HG02840 (cell line): ENCODE results near the gene BBS9.
A peak's percentile ranks its signal among the peaks of the same experiment; 100 is the strongest.
"Not testable (repeated sequence)": the region's sequence is repeated elsewhere in the genome, so short reads cannot be mapped to it uniquely, and the experiment has no call there.

Experiments
- ATAC-seq: cut with Tn5 transposase; IDR thresholded peaks from one replicate; pipeline ENCODE4 v1.9.1; 2021; ENCODE audit warnings: mild to moderate bottlenecking, moderate library complexity, moderate number of reproducible peaks; ENCODE audit not compliant: unreplicated experiment, low FRiP score

BBS9 gene

DNA sequence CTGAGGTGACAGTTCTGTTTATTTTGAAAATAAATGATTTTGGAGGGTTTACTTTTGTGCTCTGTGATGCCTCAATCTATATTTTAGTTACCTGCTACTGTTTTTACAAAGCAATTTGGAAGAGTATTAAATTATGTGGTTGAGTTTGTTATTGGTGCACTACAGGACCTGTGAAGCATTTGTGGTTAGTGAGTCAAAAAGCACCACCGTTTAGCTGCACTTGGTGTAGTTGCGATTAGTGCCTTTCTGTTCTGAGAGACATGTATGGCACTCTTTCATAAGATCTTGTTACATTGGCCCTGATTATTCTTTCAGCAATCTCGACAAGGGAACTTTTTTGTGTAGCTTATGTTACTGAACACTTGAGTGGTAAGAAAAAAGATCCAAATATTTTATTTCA is 132.2 kb downstream of the BBS9 start:
- no peak for ATAC-seq

DNA sequence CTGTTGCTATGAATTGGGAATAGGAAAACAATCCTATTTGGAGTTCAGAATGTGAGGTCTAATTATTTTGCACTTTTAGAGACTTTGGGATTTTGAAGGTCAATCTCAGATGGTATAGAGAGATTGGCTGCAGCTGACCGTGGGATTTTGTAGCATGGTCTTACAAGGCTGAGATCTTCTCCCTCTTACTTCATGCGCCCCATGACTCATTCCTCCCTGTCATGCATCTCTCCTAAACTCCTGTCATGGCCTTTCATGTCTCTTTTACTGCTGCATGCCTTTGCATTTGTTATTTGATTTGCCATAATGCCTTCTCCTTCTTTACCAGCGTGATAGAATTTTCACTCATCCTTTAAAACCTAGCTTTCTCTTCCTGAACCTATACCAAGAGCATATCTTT is 133.1 kb downstream of the BBS9 start:
- no peak for ATAC-seq

DNA sequence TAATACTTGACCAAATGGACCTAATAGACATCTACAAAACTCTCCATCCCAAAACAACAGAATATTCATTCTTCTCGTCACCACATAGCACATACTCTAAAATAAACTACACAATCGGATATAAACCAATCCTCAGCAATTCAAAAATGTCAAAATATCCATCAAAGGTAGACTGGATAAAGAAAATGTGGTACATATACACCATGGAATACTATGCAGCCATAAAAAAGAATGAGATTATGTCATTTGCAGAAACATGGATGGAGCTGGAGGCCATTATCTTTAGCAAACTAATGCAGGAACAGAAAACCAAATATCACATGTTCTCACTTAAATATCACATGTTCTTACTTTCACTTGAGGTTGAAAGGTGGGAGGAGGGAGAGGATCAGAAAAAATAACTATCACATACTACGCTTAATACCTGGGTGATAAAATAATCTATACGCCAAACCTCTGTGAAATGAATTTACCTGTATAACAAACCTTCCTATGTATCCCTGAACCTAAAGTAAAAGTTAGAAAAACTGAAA is 142.5 kb downstream of the BBS9 start:
- not testable (repeated sequence) for ATAC-seq

GRCh38 chr7:33273356-33273755 is 144.0 kb downstream of the BBS9 start:
- no peak for ATAC-seq

GRCh38 chr7:33276325-33276724 is 147.0 kb downstream of the BBS9 start:
- no peak for ATAC-seq

DNA sequence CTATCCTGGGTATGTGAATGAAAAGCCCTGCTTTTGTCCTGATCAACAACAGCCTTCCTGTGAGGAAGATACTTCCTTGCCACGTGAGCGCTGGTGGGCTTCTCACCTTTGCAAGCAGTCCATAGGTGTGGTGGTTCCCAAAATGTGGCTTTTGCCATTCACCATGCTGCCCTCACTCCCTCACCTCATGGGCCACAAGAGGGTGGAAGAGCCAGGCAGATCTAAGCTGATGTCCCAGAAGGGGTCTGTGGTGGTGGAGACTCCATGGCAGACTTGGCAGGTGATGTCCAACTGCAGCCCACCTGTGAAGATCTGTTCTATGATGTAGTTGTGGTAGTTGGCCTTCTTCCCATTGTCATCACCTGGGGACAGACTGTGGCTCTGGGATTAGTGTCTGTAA is 147.4 kb downstream of the BBS9 start:
- no peak for ATAC-seq

- no peak for ATAC-seq
Observed at GRCh38 chr7:33278095-33278494, 148.7 kb downstream of the BBS9 start.

GRCh38 chr7:33286501-33286900 is 157.1 kb downstream of the BBS9 start:
- ATAC-seq = no peak

DNA sequence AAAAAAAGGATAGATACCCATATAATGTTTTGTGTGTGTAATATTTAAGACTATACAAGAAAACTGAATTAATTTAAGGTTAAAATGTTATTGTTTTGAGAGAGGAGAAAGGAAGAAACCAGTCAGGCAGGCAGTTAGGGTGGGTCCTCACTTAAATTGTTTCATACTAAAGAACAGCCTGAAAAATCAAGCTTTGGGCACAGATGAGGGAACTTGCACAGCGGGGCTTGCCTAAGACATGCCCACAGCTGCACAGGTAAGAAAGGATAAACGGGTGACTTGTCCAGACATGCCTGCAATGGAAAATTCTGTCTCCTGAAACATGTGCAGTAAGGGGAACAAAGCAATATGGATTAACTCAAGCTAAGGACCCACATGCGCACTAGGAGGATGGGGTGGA is 158.4 kb downstream of the BBS9 start:
- ATAC-seq = no peak

DNA sequence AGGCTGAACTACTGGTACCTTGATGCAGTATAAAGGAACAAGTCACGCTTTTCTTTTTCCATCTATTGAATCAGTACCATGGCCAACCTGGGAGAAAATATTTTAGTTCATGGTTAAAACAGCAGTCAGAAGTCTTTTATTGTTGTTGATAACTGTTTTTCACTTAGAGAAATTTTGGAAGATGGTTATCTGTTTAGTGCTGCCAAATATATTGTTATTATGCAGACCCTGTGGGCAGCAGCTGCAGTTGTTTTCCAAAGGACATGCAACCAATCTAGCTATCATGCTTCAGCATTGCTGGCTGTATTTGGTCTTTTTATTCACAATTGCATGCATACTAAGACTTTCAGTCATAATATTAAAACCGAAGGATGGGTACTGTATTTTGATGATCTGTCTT is 169.5 kb downstream of the BBS9 start:
- no peak for ATAC-seq

- ATAC-seq = no peak
Observed at GRCh38 chr7:33299425-33299824, 170.1 kb downstream of the BBS9 start.

DNA sequence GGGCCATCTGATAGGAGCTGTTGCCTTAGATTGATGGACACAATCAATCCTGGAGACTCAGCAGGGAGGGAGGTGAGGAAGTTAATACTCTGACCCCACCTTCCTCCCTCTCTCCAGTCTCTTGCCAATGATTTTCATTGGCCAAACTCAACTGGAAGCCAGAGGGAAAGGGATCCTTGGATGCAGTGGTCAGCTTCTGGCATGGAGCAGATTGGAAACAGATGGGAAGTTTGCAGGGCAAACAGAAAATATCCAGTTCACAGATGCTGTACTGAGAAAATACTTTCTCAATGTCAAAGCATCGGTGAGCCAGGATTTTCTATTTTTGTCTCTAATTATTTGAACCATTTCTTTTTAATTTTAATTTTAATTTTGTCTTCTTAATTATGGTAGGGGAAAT is 170.8 kb downstream of the BBS9 start:
- ATAC-seq = no peak

DNA sequence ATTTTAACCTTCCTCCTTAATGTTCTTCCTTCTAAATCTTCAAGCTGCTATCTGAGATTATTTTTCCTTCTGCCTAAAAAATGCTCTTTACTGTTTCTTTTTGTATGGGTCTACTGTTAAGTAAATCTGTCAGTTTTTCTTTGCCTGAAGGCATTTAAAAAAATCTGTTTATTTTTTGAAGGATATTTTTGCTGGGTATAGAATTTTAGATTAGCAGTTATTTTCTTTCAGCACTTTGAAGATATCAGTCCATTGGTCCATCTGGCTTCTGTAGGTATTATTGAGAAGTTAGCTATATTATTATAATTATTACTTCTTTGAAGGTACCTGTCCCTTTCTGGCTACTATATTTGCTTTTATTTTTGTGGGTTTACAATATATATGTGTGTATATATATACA is 171.4 kb downstream of the BBS9 start:
- no peak for ATAC-seq

- ATAC-seq = not testable (repeated sequence)
Observed at GRCh38 chr7:33303978-33304557, 174.7 kb downstream of the BBS9 start.

DNA sequence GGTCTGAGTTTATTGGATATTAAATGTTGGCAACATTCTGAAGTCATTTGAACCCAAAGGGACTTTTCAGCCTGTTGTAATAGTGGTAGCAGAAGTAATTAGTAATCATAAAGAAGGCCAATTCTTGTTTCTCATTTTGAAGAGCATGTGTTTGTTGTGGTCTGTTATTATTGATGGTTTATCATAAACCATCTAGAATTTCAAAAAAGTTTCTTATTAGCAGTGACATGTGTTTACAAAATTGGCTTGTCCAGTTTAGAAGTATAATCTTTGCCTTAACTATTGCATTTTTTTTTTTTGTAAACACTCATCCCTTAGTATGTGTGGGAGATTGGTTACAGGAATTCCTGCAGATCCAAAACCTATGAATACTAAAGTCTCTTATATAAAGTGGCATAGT is 177.8 kb downstream of the BBS9 start:
- ATAC-seq = no peak

GRCh38 chr7:33310546-33310945 is 181.2 kb downstream of the BBS9 start:
- ATAC-seq = no peak

GRCh38 chr7:33325754-33326484 is 196.6 kb downstream of the BBS9 start:
- no peak for ATAC-seq

DNA sequence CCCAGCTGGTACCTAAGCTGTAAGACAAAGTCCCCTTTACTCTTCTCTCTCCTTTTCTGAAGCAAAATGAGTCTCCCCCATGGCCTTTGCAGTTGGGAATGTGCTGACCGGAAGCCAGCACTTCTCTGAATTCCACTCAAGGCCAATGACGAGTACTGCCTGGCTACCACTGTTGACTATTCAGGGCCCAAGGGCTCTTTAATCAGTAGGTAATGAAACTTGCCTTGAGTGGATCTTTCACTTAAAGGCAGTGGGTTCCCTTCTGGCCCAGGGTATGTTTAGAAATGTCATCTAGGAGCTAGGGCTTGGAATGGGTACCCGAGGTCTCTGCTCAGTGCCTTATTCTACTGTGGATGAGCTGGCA is 197.1 kb downstream of the BBS9 start:
- ATAC-seq = no peak

- ATAC-seq = no peak
Observed at GRCh38 chr7:33327427-33327826, 198.1 kb downstream of the BBS9 start.

DNA sequence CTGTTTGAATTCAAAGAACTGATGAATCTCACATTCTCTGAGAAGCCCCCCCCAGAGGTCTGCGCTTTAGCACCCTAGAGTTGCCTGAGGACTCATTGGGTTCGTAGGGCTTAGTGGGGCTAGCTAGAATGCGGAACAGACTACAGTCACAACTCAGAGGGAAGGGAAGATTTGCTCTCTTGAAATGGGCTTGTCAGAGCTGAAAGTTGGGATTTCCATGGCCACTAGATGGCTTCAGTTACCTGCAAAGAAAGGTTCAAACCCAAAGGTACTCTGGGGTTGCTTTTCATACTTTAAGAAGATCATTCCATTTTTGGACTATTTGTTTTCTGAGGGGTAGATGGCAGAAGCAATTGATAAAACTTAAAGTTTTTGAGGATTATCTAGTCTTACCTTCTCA is 205.0 kb downstream of the BBS9 start:
- no peak for ATAC-seq

DNA sequence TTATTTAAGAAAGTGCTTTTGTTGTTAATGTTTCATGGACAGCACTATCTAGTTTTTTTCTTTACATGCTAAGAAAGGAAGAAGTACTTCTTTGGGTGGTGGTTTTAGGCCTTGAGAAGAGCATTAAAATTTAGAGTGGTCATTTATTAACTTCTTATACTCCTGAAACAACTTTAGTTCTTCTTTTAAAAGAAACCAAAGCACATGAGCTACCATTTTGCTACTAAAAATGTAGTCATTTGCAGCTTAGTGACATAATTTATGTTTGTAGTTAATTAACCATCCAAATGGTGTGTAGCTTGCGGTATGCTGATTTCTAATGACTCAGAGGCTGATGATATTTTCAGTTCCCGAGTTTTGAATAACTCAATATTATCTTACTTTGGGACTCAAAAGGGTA is 207.5 kb downstream of the BBS9 start:
- peak; percentile 44 for ATAC-seq

GRCh38 chr7:33339074-33339790 is 209.9 kb downstream of the BBS9 start:
- no peak for ATAC-seq
